Transverse colon (tissue), 4 donors: ENCODE data around the gene SASH1. TPM values are rescaled to one million over a fixed set of nuclear protein-coding genes. Genes with fewer than 3 reads are reported as not detected.

Experiments used
- DNase-seq: peaks from one replicate; pipeline ENCODE4 v3.0.0-alpha.2; 2019
- H3K27ac ChIP-seq, 4 donors: fragments of 200-600 bp; sonication (generic); 2 replicates each; pipeline ENCODE4 v1.5.1; 2016 to 2018; ENCODE audit warnings: inconsistent platforms in 4 of 4
- H3K27me3 ChIP-seq: fragments of 200-600 bp; sonication (generic); 2 replicates; pipeline ENCODE4 v1.5.1; 2017; ENCODE audit warnings: inconsistent platforms
- H3K36me3 ChIP-seq, 4 donors: fragments of 200-600 bp; sonication (generic); 2 replicates each; pipeline ENCODE4 v1.5.1; 2017 to 2019; ENCODE audit warnings: inconsistent platforms in 4 of 4
- H3K4me1 ChIP-seq, 4 donors: fragments of 200-600 bp; sonication (generic); 2 replicates each; pipeline ENCODE4 v1.5.1; 2017 to 2020; ENCODE audit warnings: inconsistent platforms in 4 of 4
- H3K4me3 ChIP-seq, 4 donors: fragments of 200-600 bp; sonication (generic); 1 replicate in 1 of 4; 2 replicates in 3 of 4; pipeline versions ENCODE4 v1.5.1 to v1.6.1; 2017 to 2019; ENCODE audit warnings: inconsistent platforms in 4 of 4
- H3K9me3 ChIP-seq, 2 donors: fragments of 200-600 bp; sonication (generic); 2 replicates each; pipeline ENCODE4 v1.5.1; 2017 to 2019; ENCODE audit warnings: inconsistent platforms in 2 of 2
- EP300 ChIP-seq: sonication (generic); formaldehyde crosslinking; IDR thresholded peaks from one replicate; pipeline ENCODE4 v1.6.1; 2017; ENCODE audit warnings: antibody characterized with exemption, low read depth
- POLR2A ChIP-seq: fragments of 450-650 bp; IDR thresholded peaks from one replicate; pipeline ENCODE4 v1.6.1; 2016; ENCODE audit warnings: antibody characterized with exemption, mild to moderate bottlenecking, moderate library complexity
- POLR2AphosphoS5 ChIP-seq, 3 donors: sonication (generic); formaldehyde crosslinking; IDR thresholded peaks; one replicate each; pipeline ENCODE4 v1.6.1; 2016; ENCODE audit warnings: antibody characterized with exemption in 3 of 3
- WGBS, 2 donors: methylation state at CpG; one replicate each; pipeline ENCODE4 v1.1.5; 2018; ENCODE audit warnings: low coverage in 1 of 2; 5-methylcytosine and 5-hydroxymethylcytosine counted together
- in situ Hi-C, 4 donors: fragments of 200-750 bp; cut with MboI; loops; one replicate each; pipeline versions ENCODE4 v1.15.0 to v1.15.1; 2017; ENCODE audit warnings: low sequenced_read_pairs in 3 of 4, low pct_ligation_motif_present in 1 of 4, low pct_unique_long_range_greater_than_20kb in 1 of 4
- intact Hi-C: fragments of 100-400 bp; cut with DNase I; formaldehyde crosslinking; loops from one replicate; pipeline ENCODE4 v1.15.1; 2023; ENCODE audit warnings: low total_unique reads
- total RNA-seq, 4 donors: library from RNA; depleted of rRNA; stranded (reverse); fragments of >200 nt; gene quantifications; one replicate each; pipeline ENCODE4 v1.1.0, GENCODE V29; 2016
- TF ChIP-seq, protein P1 (sequence below), 5 experiments: fragments of 200-600 bp in 3 of 5; fragments of 450-650 bp in 2 of 5; sonication (generic) in 3 of 5; IDR thresholded peaks; 1 replicate in 2 of 5; 2 replicates in 3 of 5; pipeline ENCODE4 v1.5.1; 2016 to 2017; ENCODE audit warnings: antibody characterized with exemption in 5 of 5, inconsistent platforms in 3 of 5, mild to moderate bottlenecking in 2 of 5, moderate library complexity in 1 of 5

The SASH1 gene
- total RNA-seq, 4 donors from 2014 or later = 16.5 to 71.6 (median 28.7) TPM

DNA sequence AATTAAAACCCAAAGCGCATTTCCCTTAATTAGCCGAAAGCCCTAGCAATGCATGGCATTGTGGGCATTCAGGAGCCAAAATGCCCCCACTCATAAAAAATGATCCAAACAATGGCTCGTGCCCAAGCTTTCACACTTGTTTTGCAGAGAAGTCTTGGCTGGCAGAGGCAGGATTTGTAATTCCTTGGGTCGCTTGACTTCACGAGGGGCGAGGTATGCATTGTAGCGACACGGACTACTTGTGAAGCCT lies 613 bp upstream of the SASH1 start:
- Histone ChIP-seq H3K4me3 (peak overlapping the region; percentile 10 to 72 (median 58)), H3K27ac (peak overlapping the region; percentile 83 to 87 (median 86)), H3K27me3 (no peaks in the 10 kb centered on the region), H3K36me3 (no peaks in the 10 kb centered on the region), H3K9me3 (no peaks in the 10 kb centered on the region), H3K4me1 (peaks cover 3 to 29% (median 14%) of the 10 kb centered on the region in 4 donors)
- intact Hi-C loops (no loop called here), in situ Hi-C loops (no loop called here)
- no peak for DNase-seq
- 14% methylated on average over 8 of the region's 8 CpGs; no CpG with 5 or more reads in 1 of the 2 donors for WGBS, 2 donors
- no peak for TF ChIP-seq POLR2AphosphoS5 (IDR thresholded peaks at IDR 0.05)
- TF ChIP-seq, protein P1, sequence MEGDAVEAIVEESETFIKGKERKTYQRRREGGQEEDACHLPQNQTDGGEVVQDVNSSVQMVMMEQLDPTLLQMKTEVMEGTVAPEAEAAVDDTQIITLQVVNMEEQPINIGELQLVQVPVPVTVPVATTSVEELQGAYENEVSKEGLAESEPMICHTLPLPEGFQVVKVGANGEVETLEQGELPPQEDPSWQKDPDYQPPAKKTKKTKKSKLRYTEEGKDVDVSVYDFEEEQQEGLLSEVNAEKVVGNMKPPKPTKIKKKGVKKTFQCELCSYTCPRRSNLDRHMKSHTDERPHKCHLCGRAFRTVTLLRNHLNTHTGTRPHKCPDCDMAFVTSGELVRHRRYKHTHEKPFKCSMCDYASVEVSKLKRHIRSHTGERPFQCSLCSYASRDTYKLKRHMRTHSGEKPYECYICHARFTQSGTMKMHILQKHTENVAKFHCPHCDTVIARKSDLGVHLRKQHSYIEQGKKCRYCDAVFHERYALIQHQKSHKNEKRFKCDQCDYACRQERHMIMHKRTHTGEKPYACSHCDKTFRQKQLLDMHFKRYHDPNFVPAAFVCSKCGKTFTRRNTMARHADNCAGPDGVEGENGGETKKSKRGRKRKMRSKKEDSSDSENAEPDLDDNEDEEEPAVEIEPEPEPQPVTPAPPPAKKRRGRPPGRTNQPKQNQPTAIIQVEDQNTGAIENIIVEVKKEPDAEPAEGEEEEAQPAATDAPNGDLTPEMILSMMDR (IDR thresholded peaks at IDR 0.05) = no peak
- no peak for TF ChIP-seq EP300
- no peak for TF ChIP-seq POLR2A

DNA sequence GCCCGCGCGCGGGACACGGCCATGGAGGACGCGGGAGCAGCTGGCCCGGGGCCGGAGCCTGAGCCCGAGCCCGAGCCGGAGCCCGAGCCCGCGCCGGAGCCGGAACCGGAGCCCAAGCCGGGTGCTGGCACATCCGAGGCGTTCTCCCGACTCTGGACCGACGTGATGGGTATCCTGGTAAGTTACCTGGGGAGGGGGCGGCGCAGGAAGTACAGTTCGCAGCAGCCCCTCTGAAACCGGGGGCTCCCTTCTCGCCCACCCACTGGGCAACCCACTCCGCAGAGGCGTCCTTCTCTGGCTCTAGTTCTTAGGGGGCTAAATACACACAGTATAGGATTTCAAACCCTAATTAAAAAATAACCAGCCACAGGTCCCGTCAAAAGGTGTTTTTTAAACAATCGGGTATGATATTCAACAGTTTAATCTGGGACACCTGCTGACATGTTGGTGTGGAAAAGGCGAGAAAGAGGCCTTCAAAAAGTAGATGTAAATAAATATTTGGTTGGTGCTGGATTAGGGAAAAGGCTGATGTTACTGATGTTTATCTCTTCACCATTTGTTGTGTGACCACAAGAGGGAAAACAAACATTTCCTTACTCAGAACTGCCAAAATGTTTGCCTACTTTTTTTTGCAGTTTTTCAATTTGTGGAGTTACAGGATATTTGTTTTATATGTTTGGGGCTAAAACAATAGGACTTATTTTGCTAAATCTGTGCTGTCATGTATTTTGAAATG lies 577 bp downstream of the SASH1 start:
- DNase-seq = no peak

DNA sequence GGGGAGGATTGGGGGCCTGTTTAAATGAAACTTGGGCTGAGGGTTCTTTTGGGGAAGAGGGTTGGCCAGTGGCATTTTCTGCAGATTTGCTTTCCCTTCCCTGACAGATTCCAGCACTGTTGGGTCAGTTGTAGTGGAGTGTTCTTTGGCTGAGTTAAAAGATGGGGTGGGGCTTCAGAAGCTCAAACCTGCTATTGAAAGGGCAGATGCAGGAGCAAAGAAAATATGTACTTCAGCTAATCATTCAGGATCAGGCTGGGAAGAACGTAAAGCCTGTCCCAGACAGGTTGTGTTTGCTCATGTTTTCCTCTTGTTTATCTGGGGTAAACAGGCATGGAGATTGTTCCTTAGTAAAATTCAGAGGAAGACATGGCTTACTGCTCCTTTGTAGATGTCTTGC lies 2.5 kb downstream of the SASH1 start:
- Histone ChIP-seq H3K27me3 (no peaks in the 10 kb centered on the region), H3K9me3 (no peaks in the 10 kb centered on the region), H3K27ac (no peak overlapping the region), H3K36me3 (no peaks in the 10 kb centered on the region), H3K4me1 (peaks cover 3 to 29% (median 14%) of the 10 kb centered on the region in 4 donors), H3K4me3 (peak overlapping the region in 1 of 4 donors; percentile 8)
- TF ChIP-seq POLR2A = no peak
- TF ChIP-seq POLR2AphosphoS5 (IDR thresholded peaks at IDR 0.05) = no peak
- TF ChIP-seq, protein P1 (IDR thresholded peaks at IDR 0.05) = no peak
- TF ChIP-seq EP300 = no peak
- intact Hi-C loops = no loop called here
- no peak for DNase-seq
- WGBS, 2 donors = 24% methylated on average over 1 of the region's 1 CpG; no CpG with 5 or more reads in 1 of the 2 donors
- in situ Hi-C loops = no loop called here

More for the DNA sequence above, 577 bp downstream of the SASH1 start:
- Histone ChIP-seq H3K4me1 (peaks cover 3 to 29% (median 14%) of the 10 kb centered on the region in 4 donors), H3K36me3 (no peaks in the 10 kb centered on the region), H3K27ac (peak overlapping the region; percentile 83 to 87 (median 86)), H3K27me3 (no peaks in the 10 kb centered on the region), H3K4me3 (peak overlapping the region; percentile 57 to 72 (median 60)), H3K9me3 (no peaks in the 10 kb centered on the region)
- WGBS, 2 donors = 4 to 33% methylated on average over 1 to 25 of the region's 34 CpGs
- in situ Hi-C loops = no loop called here
- no peak for TF ChIP-seq POLR2AphosphoS5 (IDR thresholded peaks at IDR 0.05)
- TF ChIP-seq, protein P1 (IDR thresholded peaks at IDR 0.05) = peak in 1 of 5 experiments; percentile 32
- intact Hi-C loops = no loop called here

DNA sequence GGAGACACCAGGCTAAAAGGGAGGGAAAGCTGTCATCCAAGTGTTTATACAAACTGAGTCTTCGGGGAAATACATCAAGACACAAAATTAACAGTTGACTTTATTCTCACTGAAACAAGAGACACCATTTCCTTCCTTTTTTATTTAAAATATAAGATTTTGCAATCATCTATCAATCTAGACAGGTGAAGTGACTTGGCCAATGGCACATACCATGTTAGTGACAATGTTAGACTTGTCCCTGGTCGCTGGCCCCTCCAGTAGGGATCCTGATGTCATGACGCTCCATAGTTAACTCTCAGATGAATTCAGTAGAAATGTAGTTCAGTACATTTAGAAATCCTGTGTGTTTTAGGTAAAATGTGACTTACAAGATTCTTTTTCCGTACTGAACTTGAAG lies 2.9 kb downstream of the SASH1 start:
- Histone ChIP-seq H3K36me3 (no peaks in the 10 kb centered on the region), H3K4me1 (peaks cover 3 to 29% (median 14%) of the 10 kb centered on the region in 4 donors), H3K4me3 (no peak overlapping the region), H3K9me3 (no peaks in the 10 kb centered on the region), H3K27me3 (no peaks in the 10 kb centered on the region), H3K27ac (no peak overlapping the region)
- intact Hi-C loops (no loop called here), in situ Hi-C loops (no loop called here)
- DNase-seq = no peak
- TF ChIP-seq POLR2AphosphoS5 (IDR thresholded peaks at IDR 0.05) (no peak), POLR2A (no peak), EP300 (no peak)
- TF ChIP-seq, protein P1 (IDR thresholded peaks at IDR 0.05) = no peak
- 77 to 78% methylated on average over 4 of the region's 4 CpGs for WGBS, 2 donors
